ENCODE results near the gene ALG9. TPM values are rescaled to one million over a fixed set of nuclear protein-coding genes. Genes with fewer than 3 reads are reported as not detected.

ALG9 gene
- total and polyA plus RNA-seq, 5 experiments from 2014 or later: 6.4 to 28.6 (median 13.1) TPM

DNA sequence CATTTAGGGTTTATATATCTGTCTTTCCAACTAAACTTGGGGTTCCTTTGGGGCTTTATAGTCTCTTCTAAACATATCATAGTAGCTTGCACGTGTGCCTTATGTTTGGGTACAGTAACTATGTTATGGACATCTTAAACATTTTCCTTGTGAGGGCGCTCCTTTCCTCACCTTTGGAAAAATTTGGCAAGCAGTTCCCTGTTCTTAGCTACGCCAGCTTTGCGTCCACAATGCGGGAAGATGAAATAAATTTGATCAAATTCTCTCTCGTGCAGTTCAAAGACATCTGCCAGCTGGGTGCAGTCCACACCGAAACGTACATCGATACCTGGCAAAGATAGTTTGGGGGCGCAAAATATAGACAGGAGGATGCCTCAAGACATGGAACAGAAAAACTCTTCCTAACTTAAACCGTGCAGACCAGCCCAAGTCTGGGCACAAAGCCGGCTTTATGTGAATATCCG, 7.0 kb upstream of the ALG9 start:
- POLR2A ChIA-PET: interaction anchor here (0.8 to 1.5 kb wide), 2 partner anchors 9 to 49 kb away, joined by 3 read pairs; no protein-coding TSS in a partner anchor
- H3K36me3 Mint-ChIP-seq: peaks cover 0 to 31% (median 19%) of the 10 kb centered on the region in 3 donors
- peaks cover 0 to 8% (median 0%) of the 10 kb centered on the region in 9 donors for H3K9me3 Mint-ChIP-seq
- peak overlapping the region; percentile 84 to 100 (median 97) for H3K4me3 Mint-ChIP-seq
- peak overlapping the region; percentile 96 to 100 (median 100) for H3K27ac Mint-ChIP-seq
- no peaks in the 10 kb centered on the region for H3K27me3 Mint-ChIP-seq
- peaks cover 11 to 28% (median 25%) of the 10 kb centered on the region in 4 donors for H3K4me1 Mint-ChIP-seq
- ATAC-seq (peak; percentile 2 to 20), DNase-seq (no peak)

DNA sequence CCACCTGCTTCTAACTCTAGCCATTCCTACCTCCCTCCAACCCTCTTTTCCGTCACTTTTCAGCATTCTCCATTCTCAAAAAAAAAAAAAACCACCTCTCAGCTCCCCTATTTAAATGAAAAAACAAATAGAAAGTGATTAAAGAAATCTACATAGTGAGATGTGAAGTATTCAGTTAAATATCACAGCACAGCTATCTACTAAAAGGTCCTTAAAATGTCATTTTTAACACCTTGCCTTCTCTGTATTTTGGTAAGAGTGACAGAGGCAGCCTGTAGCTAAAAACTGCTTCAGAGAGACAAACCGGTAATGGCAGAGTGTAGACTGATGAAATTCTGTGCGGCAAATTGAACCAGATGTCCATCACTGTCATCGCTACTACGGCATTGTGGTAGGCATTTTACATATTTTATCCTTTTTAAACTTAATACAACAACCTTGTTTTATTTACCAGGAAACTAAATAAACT, 346 bp upstream of the ALG9 start:
- Mint-ChIP-seq H3K4me3 (peak overlapping the region; percentile 91 to 96 (median 93)), H3K9me3 (no peaks in the 10 kb centered on the region), H3K4me1 (peaks cover 10 to 31% (median 25%) of the 10 kb centered on the region in 4 donors), H3K36me3 (peaks cover 14 to 38% (median 17%) of the 10 kb centered on the region in 3 donors), H3K27me3 (no peaks in the 10 kb centered on the region), H3K27ac (peak overlapping the region; percentile 87 to 98 (median 95))
- ATAC-seq: no peak
- POLR2A ChIA-PET: interaction anchor here (0.6 to 2.5 kb wide), 6 partner anchors 9 to 215 kb away, joined by 3 to 23 read pairs (median 4); partner anchors contain the start of genes CFAP68, PPP2R1B, SDHD and TIMM8B
- DNase-seq: no peak

DNA sequence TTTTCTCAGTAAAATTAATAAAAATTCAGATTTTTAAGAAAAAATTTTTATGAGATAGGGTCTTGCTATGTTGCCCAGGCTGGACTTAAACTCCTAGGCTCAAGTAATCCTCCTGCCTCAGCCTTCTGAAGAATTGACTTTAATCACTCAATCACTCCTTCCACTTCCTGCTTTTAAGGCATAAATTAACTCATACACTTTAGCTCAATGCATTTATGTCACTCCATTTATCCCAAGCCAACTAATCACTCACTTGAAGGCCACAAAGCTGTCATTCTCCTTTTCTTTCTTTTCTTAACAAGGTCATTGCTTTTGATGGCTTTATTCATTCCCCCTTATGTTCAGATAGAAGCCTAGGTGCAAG, 877 bp downstream of the ALG9 start:
- Mint-ChIP-seq H3K27me3 (no peaks in the 10 kb centered on the region), H3K4me3 (peak overlapping the region; percentile 91 to 96 (median 93)), H3K4me1 (peaks cover 12 to 36% (median 26%) of the 10 kb centered on the region in 4 donors), H3K36me3 (peaks cover 19 to 44% (median 23%) of the 10 kb centered on the region in 3 donors), H3K9me3 (no peaks in the 10 kb centered on the region), H3K27ac (peak overlapping the region; percentile 87 to 98 (median 95))
- ATAC-seq: no peak
- DNase-seq: no peak
- POLR2A ChIA-PET: interaction anchor here (0.6 to 2.5 kb wide), 4 partner anchors 10 to 283 kb away, joined by 3 to 19 read pairs (median 6); partner anchors contain the start of genes CFAP68, SDHD and TIMM8B

DNA sequence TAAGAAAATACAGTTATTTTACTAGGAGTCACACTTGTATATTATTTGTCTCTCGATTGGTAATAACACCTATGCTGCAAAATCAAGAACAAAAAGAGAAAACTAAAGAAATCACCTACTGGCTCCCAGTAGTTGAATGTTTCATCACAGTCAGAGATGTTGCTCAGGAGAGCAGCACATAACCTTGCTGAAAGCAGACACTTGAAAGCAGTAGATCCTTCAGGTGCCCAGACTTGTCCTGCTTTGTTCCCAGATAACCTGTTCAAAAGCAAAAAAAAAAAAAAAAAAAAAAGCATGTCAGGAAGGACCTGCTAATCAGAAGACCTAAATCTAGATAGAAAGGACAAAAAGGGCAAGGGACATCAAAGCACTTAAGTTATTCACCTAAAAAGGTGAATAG, 1.3 kb downstream of the ALG9 start:
- POLR2A ChIA-PET: interaction anchor here (0.7 to 2.5 kb wide), 3 partner anchors 11 to 283 kb away, joined by 5 to 19 read pairs (median 7); partner anchors contain the start of genes CFAP68, SDHD and TIMM8B
- ATAC-seq: no peak
- H3K4me3 Mint-ChIP-seq: peak overlapping the region in 7 of 10 donors; percentile 19 to 95 (median 43)
- no peak for DNase-seq
- H3K4me1 Mint-ChIP-seq: peaks cover 12 to 36% (median 26%) of the 10 kb centered on the region in 4 donors
- no peaks in the 10 kb centered on the region for H3K27me3 Mint-ChIP-seq
- H3K9me3 Mint-ChIP-seq: no peaks in the 10 kb centered on the region
- H3K36me3 Mint-ChIP-seq: peaks cover 19 to 44% (median 22%) of the 10 kb centered on the region in 3 donors
- peak overlapping the region in 2 of 10 donors; percentile 34 to 87 for H3K27ac Mint-ChIP-seq

DNA sequence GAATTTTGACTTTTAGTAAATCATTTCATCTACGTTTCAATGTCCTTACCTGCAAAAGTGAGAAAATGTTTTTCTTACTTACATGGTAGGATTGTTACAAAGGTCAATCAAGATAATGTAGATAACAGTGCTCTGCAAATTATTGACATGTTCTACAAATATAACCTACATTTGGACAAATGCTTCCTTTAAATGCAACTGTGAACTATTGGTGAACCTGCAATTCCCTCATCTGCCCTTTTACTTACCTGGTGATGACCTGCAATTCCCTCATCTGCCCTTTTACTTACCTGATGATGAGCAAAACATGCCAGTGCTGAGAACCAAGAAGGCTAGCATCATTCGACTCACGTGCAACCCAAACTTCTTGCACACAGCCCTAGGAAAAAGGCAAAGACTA, 11.1 kb downstream of the ALG9 start:
- POLR2A ChIA-PET: no interaction called here
- no peak for DNase-seq

DNA sequence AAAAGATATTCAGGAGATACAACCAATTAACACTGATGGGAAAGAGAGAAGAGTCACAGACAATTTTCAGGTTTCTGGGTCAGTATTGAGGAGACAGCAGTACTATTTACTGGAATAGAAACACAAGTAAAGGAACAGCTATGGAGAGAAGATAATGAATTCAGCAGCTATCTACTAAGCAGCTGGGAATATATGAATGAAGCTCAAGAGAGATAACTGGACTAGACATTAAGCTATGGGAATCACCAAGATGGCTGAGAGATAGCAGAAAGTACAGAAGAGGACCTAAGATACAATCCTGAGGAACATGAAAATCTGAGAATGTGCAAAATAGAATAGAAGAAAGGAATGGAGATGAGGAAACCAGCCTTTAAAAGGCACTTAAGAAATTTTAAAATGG, 15.9 kb downstream of the ALG9 start:
- no peaks in the 10 kb centered on the region for H3K27me3 Mint-ChIP-seq
- peaks cover 7 to 89% (median 19%) of the 10 kb centered on the region in 3 donors for H3K36me3 Mint-ChIP-seq
- no peak overlapping the region for H3K27ac Mint-ChIP-seq
- DNase-seq (no peak), ATAC-seq (no peak)
- no peaks in the 10 kb centered on the region for H3K4me1 Mint-ChIP-seq
- H3K4me3 Mint-ChIP-seq: no peak overlapping the region
- H3K9me3 Mint-ChIP-seq: no peaks in the 10 kb centered on the region
- POLR2A ChIA-PET: no interaction called here

More for the DNA sequence above, 11.1 kb downstream of the ALG9 start:
- H3K27me3 Mint-ChIP-seq: no peaks in the 10 kb centered on the region
- H3K27ac Mint-ChIP-seq: no peak overlapping the region
- no peaks in the 10 kb centered on the region for H3K4me1 Mint-ChIP-seq
- H3K4me3 Mint-ChIP-seq: no peak overlapping the region
- H3K36me3 Mint-ChIP-seq: peaks cover 4 to 90% (median 23%) of the 10 kb centered on the region in 3 donors
- ATAC-seq: no peak
- H3K9me3 Mint-ChIP-seq: no peaks in the 10 kb centered on the region

DNA sequence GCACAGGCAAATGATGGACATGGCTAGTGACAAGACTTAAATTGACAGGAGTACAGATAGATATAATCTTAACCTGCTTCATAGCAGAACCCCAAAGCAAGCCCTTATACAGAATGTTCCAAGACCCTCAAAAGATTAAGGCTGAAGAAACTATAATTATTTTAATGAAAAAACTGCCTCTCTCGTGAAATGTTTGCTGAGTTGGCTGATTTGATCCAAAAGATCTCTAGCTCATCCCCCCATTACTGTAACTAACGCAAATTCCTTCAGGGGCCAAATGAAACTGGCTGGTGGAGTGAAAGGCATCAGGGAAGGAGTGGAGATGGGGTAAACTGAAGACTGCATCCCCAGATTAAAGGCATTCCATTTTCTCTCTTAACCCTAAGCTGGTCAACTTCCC, 19.3 kb downstream of the ALG9 start:
- no peak overlapping the region for H3K4me3 Mint-ChIP-seq
- ATAC-seq: no peak
- H3K27me3 Mint-ChIP-seq: no peaks in the 10 kb centered on the region
- H3K9me3 Mint-ChIP-seq: no peaks in the 10 kb centered on the region
- peaks cover 4 to 86% (median 25%) of the 10 kb centered on the region in 3 donors for H3K36me3 Mint-ChIP-seq
- DNase-seq: no peak
- no peaks in the 10 kb centered on the region for H3K4me1 Mint-ChIP-seq
- POLR2A ChIA-PET: no interaction called here
- H3K27ac Mint-ChIP-seq: peak overlapping the region in 2 of 10 donors; percentile 22 to 71

DNA sequence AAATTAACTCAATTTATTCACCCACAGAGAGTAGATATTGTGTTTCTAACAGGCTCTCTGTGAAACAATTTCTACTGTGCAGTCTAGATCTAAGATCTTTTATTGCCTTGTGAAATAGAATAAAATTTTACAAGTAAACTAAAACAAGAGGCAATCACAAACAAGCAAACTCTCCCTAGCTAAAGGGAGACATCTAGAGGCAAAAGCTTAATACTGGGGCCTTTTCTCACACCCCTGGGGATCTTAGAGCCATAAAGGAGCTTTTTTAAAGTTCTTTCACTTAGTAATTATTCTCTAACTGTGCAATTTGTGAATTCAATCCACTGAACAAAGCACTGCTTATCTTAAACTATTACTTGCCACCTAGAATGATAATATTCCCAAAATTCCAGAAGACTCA, 19.7 kb downstream of the ALG9 start:
- POLR2A ChIA-PET: no interaction called here
- H3K4me1 Mint-ChIP-seq: no peaks in the 10 kb centered on the region

DNA sequence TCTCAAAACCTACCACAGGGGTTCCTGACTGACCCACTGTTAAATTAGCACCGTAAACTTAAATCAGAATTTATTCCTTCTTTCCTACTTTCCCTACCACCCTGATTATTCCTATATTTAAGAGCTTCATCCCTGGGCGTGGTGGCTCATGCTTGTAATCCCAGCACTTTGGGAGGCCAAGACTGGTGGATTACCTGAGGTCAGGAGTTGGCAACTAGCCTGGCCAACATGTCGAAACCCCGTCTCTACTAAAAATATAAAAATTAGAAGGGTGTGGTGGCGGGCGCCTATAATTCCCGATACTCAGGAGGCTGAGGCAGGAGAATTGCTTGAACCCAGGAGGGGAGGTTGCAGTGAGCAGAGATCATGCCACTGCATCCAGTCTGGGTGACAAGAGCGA, 20.3 kb downstream of the ALG9 start:
- Mint-ChIP-seq H3K9me3 (no peaks in the 10 kb centered on the region), H3K4me1 (no peaks in the 10 kb centered on the region), H3K27me3 (no peaks in the 10 kb centered on the region), H3K4me3 (no peak overlapping the region), H3K27ac (no peak overlapping the region), H3K36me3 (peaks cover 4 to 90% (median 25%) of the 10 kb centered on the region in 3 donors)
- ATAC-seq (no peak), DNase-seq (no peak)
- POLR2A ChIA-PET: no interaction called here

More for the DNA sequence above, 19.7 kb downstream of the ALG9 start:
- no peak for DNase-seq
- Mint-ChIP-seq H3K36me3 (peaks cover 4 to 87% (median 25%) of the 10 kb centered on the region in 3 donors), H3K27me3 (no peaks in the 10 kb centered on the region), H3K9me3 (no peaks in the 10 kb centered on the region), H3K4me3 (no peak overlapping the region), H3K27ac (peak overlapping the region in 1 of 10 donors; percentile 22)
- no peak for ATAC-seq

DNA sequence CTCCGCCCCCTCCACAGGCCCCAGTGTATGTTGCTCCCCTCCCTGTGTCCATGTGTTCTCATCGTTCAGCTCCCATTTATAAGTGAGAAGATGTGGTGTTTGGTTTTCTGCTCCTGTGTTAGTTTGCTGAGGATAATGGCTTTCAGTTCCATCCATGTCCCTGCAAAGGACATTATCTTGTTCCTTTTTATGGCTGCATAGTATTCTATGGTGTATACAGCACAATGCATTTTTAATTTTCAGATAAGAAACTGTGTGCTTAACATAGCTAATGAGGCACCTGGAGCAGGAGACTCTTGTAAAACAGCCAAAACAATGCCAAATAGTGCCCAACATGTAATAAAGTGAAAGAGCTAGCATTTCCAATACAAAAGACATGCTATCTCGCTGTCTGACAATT, 21.8 kb downstream of the ALG9 start:
- POLR2A ChIA-PET: no interaction called here
- peaks cover 2 to 85% (median 22%) of the 10 kb centered on the region in 3 donors for H3K36me3 Mint-ChIP-seq
- no peak overlapping the region for H3K4me3 Mint-ChIP-seq
- H3K9me3 Mint-ChIP-seq: no peaks in the 10 kb centered on the region
- H3K27ac Mint-ChIP-seq: peak overlapping the region in 1 of 10 donors; percentile 55
- H3K27me3 Mint-ChIP-seq: no peaks in the 10 kb centered on the region
- H3K4me1 Mint-ChIP-seq: no peaks in the 10 kb centered on the region
- ATAC-seq (no peak), DNase-seq (no peak)

DNA sequence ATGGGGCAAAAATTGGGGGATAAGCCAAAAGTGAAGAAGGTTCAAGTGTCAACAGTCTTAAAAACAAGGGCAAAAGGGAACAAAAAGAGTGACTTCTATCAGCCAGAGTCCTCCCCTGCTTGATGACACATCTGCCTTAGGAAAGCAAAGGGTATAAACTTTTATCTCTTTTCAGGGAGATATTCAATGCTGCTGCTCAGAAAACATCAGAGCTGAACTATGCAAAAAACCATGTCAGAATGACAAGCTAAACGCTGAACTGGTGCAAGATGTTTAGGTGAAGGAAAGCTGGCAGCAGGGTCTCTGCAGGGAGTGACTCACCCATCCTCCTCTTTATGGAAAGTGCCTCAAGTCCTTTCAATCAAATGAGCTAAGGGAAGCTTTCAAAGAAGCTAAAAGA, 24.7 kb downstream of the ALG9 start:
- peak overlapping the region in 2 of 10 donors; percentile 32 to 45 for H3K27ac Mint-ChIP-seq
- no peaks in the 10 kb centered on the region for H3K4me1 Mint-ChIP-seq
- H3K36me3 Mint-ChIP-seq: peaks cover 0 to 80% (median 14%) of the 10 kb centered on the region in 3 donors
- POLR2A ChIA-PET: no interaction called here
- no peak overlapping the region for H3K4me3 Mint-ChIP-seq
- no peaks in the 10 kb centered on the region for H3K27me3 Mint-ChIP-seq
- no peak for ATAC-seq
- DNase-seq: no peak
- H3K9me3 Mint-ChIP-seq: no peaks in the 10 kb centered on the region

DNA sequence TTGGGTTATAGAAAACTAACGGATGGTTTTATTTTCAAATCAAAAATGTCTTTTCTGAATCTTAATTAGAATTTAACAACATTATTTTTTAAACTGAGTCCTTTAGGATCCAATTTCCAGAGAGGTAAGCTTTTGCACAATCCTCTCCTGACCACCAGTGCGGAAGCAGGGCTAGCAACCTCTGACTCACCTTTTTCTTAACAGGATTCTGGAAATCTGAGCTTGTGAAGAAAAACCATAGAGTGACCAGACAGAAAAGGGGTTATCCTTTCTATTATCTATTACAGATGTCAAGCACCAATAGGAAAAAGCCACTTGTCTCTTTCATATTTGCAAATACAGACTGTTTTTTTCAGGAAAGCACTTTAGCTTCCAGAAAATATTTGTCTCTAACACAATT, 25.3 kb downstream of the ALG9 start:
- Mint-ChIP-seq H3K27ac (peak overlapping the region in 1 of 10 donors; percentile 62), H3K27me3 (no peaks in the 10 kb centered on the region), H3K36me3 (peaks cover 0 to 75% (median 14%) of the 10 kb centered on the region in 3 donors), H3K4me1 (peaks cover 0 to 3% (median 1%) of the 10 kb centered on the region in 4 donors), H3K4me3 (no peak overlapping the region), H3K9me3 (no peaks in the 10 kb centered on the region)
- DNase-seq (no peak), ATAC-seq (no peak)
- POLR2A ChIA-PET: no interaction called here

DNA sequence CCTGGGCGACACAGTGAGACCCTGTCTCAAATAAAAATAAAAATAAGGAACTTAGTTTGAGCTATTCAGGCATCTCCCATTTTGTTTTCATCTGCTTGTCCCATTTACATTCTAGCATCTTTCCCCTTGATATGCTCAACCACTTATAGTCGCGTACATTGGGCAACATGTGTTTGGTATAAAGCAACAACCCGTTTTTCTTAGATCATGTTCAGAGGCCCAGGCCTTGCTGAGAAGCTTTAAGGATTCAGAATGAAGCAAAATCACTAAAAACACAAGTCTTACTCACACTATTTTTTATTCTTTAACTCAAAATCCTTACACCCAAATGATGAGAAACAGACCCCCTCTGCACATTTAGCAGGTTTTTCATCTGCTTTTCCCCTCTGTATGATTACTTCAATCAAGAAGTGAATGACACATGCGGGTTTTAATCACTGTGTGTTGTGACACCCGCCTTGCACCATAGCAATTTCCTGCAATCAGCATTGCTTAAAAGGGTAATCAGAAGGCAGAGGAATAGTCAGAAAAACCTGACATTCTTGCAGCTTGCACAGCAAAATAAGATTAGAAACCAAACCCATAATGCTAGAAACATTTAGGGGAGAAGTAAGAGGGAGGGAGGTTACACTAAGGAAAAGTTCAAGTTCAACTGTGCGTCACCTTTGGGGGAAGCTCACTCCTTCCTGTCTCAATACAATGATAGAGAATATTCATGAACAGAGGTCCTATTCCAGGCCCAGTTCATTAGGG, 25.9 kb downstream of the ALG9 start:
- no peak overlapping the region for H3K27ac Mint-ChIP-seq
- H3K9me3 Mint-ChIP-seq: no peaks in the 10 kb centered on the region
- POLR2A ChIA-PET: no interaction called here
- ATAC-seq (no peak), DNase-seq (no peak)
- no peak overlapping the region for H3K4me3 Mint-ChIP-seq
- peaks cover 0 to 3% (median 1%) of the 10 kb centered on the region in 4 donors for H3K4me1 Mint-ChIP-seq
- no peaks in the 10 kb centered on the region for H3K27me3 Mint-ChIP-seq
- peaks cover 0 to 72% (median 14%) of the 10 kb centered on the region in 3 donors for H3K36me3 Mint-ChIP-seq

Measured in naive thymus-derived CD8-positive, alpha-beta T cell (primary cell).